ENCODE data around the gene PITPNC1. TPM values are rescaled to one million over a fixed set of nuclear protein-coding genes. Genes with fewer than 3 reads are reported as not detected.

Gene PITPNC1
- total RNA-seq, 1 experiment from 2014 or later = 4.2 TPM

GRCh38 chr17:67619555-67619954 lies 242.5 kb downstream of the PITPNC1 start:
- H3K27me3 ChIP-seq (replicated peaks; ENCODE audit: control insufficient read depth, insufficient read depth, low read length) = no peaks in the 10 kb centered on the region
- peak overlapping the region; percentile 9 for H3K27ac Mint-ChIP-seq (ENCODE audit: unreplicated experiment)
- no peaks in the 10 kb centered on the region for H3K27me3 Mint-ChIP-seq (ENCODE audit: insufficient read depth, unreplicated experiment)
- H3K9me3 ChIP-seq = no peaks in the 10 kb centered on the region
- H3K9me3 Mint-ChIP-seq (ENCODE audit: unreplicated experiment) = no peaks in the 10 kb centered on the region
- peaks cover 11% of the 10 kb centered on the region for H3K36me3 Mint-ChIP-seq (ENCODE audit: insufficient read depth, unreplicated experiment)
- H3K4me3 ChIP-seq (ENCODE audit: low read depth, low read length) = no peak overlapping the region
- no peak overlapping the region for H3K4me3 Mint-ChIP-seq (ENCODE audit: unreplicated experiment)
- intact Hi-C loops (cut with micrococcal nuclease; ENCODE audit: unreplicated experiment) = no loop called here
- POLR2A ChIA-PET = no interaction called here
- CTCF ChIA-PET = no interaction called here
- H3K4me1 ChIP-seq = peaks cover 15% of the 10 kb centered on the region
- no peaks in the 10 kb centered on the region for H3K36me3 ChIP-seq (ENCODE audit: control insufficient read depth, insufficient read depth, low read length)
- H3K4me1 Mint-ChIP-seq (ENCODE audit: low read depth, unreplicated experiment) = peaks cover 11% of the 10 kb centered on the region
- DNase-seq = no peak
- TF ChIP-seq, protein P1, sequence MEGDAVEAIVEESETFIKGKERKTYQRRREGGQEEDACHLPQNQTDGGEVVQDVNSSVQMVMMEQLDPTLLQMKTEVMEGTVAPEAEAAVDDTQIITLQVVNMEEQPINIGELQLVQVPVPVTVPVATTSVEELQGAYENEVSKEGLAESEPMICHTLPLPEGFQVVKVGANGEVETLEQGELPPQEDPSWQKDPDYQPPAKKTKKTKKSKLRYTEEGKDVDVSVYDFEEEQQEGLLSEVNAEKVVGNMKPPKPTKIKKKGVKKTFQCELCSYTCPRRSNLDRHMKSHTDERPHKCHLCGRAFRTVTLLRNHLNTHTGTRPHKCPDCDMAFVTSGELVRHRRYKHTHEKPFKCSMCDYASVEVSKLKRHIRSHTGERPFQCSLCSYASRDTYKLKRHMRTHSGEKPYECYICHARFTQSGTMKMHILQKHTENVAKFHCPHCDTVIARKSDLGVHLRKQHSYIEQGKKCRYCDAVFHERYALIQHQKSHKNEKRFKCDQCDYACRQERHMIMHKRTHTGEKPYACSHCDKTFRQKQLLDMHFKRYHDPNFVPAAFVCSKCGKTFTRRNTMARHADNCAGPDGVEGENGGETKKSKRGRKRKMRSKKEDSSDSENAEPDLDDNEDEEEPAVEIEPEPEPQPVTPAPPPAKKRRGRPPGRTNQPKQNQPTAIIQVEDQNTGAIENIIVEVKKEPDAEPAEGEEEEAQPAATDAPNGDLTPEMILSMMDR (IDR thresholded peaks at IDR 0.05; ENCODE audit: insufficient read depth in 1 of 2, low read depth in 1 of 2, low read length in 1 of 2, severe bottlenecking in 1 of 2, unreplicated experiment in 1 of 2) = no peak
- BruUV-seq (replicated peaks) = no TSS peak

DNA sequence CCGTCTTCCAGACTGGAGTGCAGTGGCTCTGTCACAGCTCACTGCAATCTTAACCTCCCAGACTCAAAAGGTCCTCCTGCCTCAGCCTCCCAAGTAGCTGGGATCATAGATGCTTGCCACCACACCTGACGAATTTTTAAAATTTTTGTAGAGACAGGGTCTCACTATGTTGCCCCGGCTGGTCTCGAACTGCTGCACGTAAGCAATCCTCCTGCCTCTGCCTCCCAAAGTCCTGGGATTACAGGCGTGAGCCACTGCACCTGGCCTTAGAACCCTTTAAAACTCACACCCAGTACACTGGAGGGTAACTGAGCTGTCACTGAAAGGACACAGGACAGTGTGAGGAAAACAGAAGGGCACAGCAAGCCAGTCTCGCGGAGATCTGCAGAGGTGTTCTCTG lies 243.0 kb downstream of the PITPNC1 start:
- ChIA-PET POLR2A (no interaction called here), CTCF (no interaction called here)
- Mint-ChIP-seq H3K4me1 (ENCODE audit: low read depth, unreplicated experiment) (peaks cover 14% of the 10 kb centered on the region), H3K4me3 (ENCODE audit: unreplicated experiment) (no peak overlapping the region), H3K27ac (ENCODE audit: unreplicated experiment) (peak overlapping the region; percentile 9), H3K27me3 (ENCODE audit: insufficient read depth, unreplicated experiment) (no peaks in the 10 kb centered on the region), H3K9me3 (ENCODE audit: unreplicated experiment) (no peaks in the 10 kb centered on the region), H3K36me3 (ENCODE audit: insufficient read depth, unreplicated experiment) (peaks cover 13% of the 10 kb centered on the region)
- BruUV-seq (replicated peaks) = no TSS peak
- H3K9me3 ChIP-seq = no peaks in the 10 kb centered on the region
- H3K27me3 ChIP-seq (replicated peaks; ENCODE audit: control insufficient read depth, insufficient read depth, low read length) = no peaks in the 10 kb centered on the region
- TF ChIP-seq, protein P1 (IDR thresholded peaks at IDR 0.05; ENCODE audit: insufficient read depth in 1 of 2, low read depth in 1 of 2, low read length in 1 of 2, severe bottlenecking in 1 of 2, unreplicated experiment in 1 of 2) = no peak
- H3K4me1 ChIP-seq = peaks cover 20% of the 10 kb centered on the region
- H3K4me3 ChIP-seq (ENCODE audit: low read depth, low read length) = no peak overlapping the region
- DNase-seq = no peak
- intact Hi-C loops (cut with micrococcal nuclease; ENCODE audit: unreplicated experiment) = no loop called here
- H3K36me3 ChIP-seq (ENCODE audit: control insufficient read depth, insufficient read depth, low read length) = no peaks in the 10 kb centered on the region

DNA sequence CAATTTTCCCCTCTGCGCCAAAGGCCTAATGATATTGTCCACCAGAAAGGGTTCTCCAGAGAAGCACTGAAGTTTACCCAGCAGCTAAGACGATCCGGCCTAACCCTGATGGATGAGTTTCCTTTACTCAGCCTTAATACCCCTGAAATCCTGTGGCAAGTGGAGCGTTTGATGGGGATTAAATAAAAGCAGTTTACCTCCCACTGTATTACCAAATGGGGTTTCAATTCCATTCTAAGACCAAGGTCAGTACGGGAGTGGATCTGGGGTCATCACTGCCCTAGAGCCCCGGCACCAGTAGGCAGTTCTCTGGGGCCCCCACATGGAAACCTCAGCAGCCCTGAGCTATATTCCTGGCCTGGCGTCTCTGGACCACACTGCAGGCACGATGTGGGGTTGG lies 243.6 kb downstream of the PITPNC1 start:
- no peak overlapping the region for H3K27ac Mint-ChIP-seq (ENCODE audit: unreplicated experiment)
- H3K4me3 ChIP-seq (ENCODE audit: low read depth, low read length) = no peak overlapping the region
- TF ChIP-seq, protein P1 (IDR thresholded peaks at IDR 0.05; ENCODE audit: insufficient read depth in 1 of 2, low read depth in 1 of 2, low read length in 1 of 2, severe bottlenecking in 1 of 2, unreplicated experiment in 1 of 2) = no peak
- H3K9me3 ChIP-seq = no peaks in the 10 kb centered on the region
- no peak overlapping the region for H3K4me3 Mint-ChIP-seq (ENCODE audit: unreplicated experiment)
- H3K27me3 ChIP-seq (replicated peaks; ENCODE audit: control insufficient read depth, insufficient read depth, low read length) = no peaks in the 10 kb centered on the region
- intact Hi-C loops (cut with micrococcal nuclease; ENCODE audit: unreplicated experiment) = no loop called here
- CTCF ChIA-PET = no interaction called here
- no TSS peak for BruUV-seq (replicated peaks)
- POLR2A ChIA-PET = no interaction called here
- H3K4me1 ChIP-seq = peaks cover 25% of the 10 kb centered on the region
- DNase-seq = no peak
- H3K27me3 Mint-ChIP-seq (ENCODE audit: insufficient read depth, unreplicated experiment) = no peaks in the 10 kb centered on the region
- H3K36me3 ChIP-seq (ENCODE audit: control insufficient read depth, insufficient read depth, low read length) = no peaks in the 10 kb centered on the region
- H3K9me3 Mint-ChIP-seq (ENCODE audit: unreplicated experiment) = no peaks in the 10 kb centered on the region
- H3K4me1 Mint-ChIP-seq (ENCODE audit: low read depth, unreplicated experiment) = peaks cover 20% of the 10 kb centered on the region
- H3K36me3 Mint-ChIP-seq (ENCODE audit: insufficient read depth, unreplicated experiment) = peaks cover 13% of the 10 kb centered on the region
